ENCODE results near the gene DPCD. TPM values are rescaled to one million over a fixed set of nuclear protein-coding genes. Genes with fewer than 3 reads are reported as not detected.

DPCD gene
- total and polyA plus RNA-seq, 2 donors (not counting 1 experiment from before 2014, with no cell fraction given) = 23.9 to 40.5 TPM

- H3K9ac ChIP-seq (ENCODE audit: insufficient read depth, low read length) = no peak overlapping the region
- H3K4me2 ChIP-seq (ENCODE audit: extremely low read depth, insufficient read depth, low read length) = no peak overlapping the region
- no peak overlapping the region for H2AFZ ChIP-seq (ENCODE audit: low read length)
- no peaks in the 10 kb centered on the region for H4K20me1 ChIP-seq (ENCODE audit: control insufficient read depth, extremely low read depth, insufficient read depth, low read length)
- H3K36me3 ChIP-seq (ENCODE audit: control insufficient read depth, insufficient read depth, low read length) = no peaks in the 10 kb centered on the region
- no peak overlapping the region for H3K27ac ChIP-seq (ENCODE audit: insufficient read depth, low read length)
- TF ChIP-seq CTCF (conservative IDR thresholded peaks at IDR 0.05 in 1 of 2, IDR thresholded peaks at IDR 0.05 in 1 of 2; ENCODE audit: low read depth in 1 of 2, low read length in 2 of 2) = no peak
- no peak for TF ChIP-seq EZH2 (IDR thresholded peaks at IDR 0.05; ENCODE audit: low read length, missing control alignments)
- H3K27me3 ChIP-seq (ENCODE audit: control insufficient read depth, insufficient read depth, low read length) = peaks cover 11% of the 10 kb centered on the region
- H3K4me3 ChIP-seq (replicated peaks in 1 of 4; ENCODE audit: control extremely low read depth in 1 of 4, insufficient read depth in 1 of 4, low read depth in 3 of 4, low read length in 4 of 4) = peak overlapping the region in 1 of 4 experiments; percentile 65
- H3K9me3 ChIP-seq (ENCODE audit: control insufficient read depth, insufficient read depth, low read depth, low read length) = peaks cover 2% of the 10 kb centered on the region
- DNase-seq (ENCODE audit: low read depth in 2 of 2) = no peak
- H3K4me1 ChIP-seq (ENCODE audit: control insufficient read depth, extremely low read depth, insufficient read depth, low read length) = peaks cover 6% of the 10 kb centered on the region
- H3K79me2 ChIP-seq (ENCODE audit: control insufficient read depth, insufficient read depth, low read length) = no peaks in the 10 kb centered on the region
These were observed 16.7 kb upstream of the DPCD start for GRCh38 chr10:101571271-101571925.

- peaks cover 11% of the 10 kb centered on the region for H3K27me3 ChIP-seq (ENCODE audit: control insufficient read depth, insufficient read depth, low read length)
- TF ChIP-seq CTCF (conservative IDR thresholded peaks at IDR 0.05 in 1 of 2, IDR thresholded peaks at IDR 0.05 in 1 of 2; ENCODE audit: low read depth in 1 of 2, low read length in 2 of 2) (no peak), EZH2 (IDR thresholded peaks at IDR 0.05; ENCODE audit: low read length, missing control alignments) (no peak)
- no peak overlapping the region for H3K9ac ChIP-seq (ENCODE audit: insufficient read depth, low read length)
- no peak for DNase-seq (ENCODE audit: low read depth in 2 of 2)
- H2AFZ ChIP-seq (ENCODE audit: low read length) = no peak overlapping the region
- H3K36me3 ChIP-seq (ENCODE audit: control insufficient read depth, insufficient read depth, low read length) = no peaks in the 10 kb centered on the region
- H3K4me1 ChIP-seq (ENCODE audit: control insufficient read depth, extremely low read depth, insufficient read depth, low read length) = peaks cover 6% of the 10 kb centered on the region
- H3K9me3 ChIP-seq (ENCODE audit: control insufficient read depth, insufficient read depth, low read depth, low read length) = peaks cover 2% of the 10 kb centered on the region
- H3K4me2 ChIP-seq (ENCODE audit: extremely low read depth, insufficient read depth, low read length) = no peak overlapping the region
- H4K20me1 ChIP-seq (ENCODE audit: control insufficient read depth, extremely low read depth, insufficient read depth, low read length) = no peaks in the 10 kb centered on the region
- no peak overlapping the region for H3K4me3 ChIP-seq (replicated peaks in 1 of 4; ENCODE audit: control extremely low read depth in 1 of 4, insufficient read depth in 1 of 4, low read depth in 3 of 4, low read length in 4 of 4)
- no peak overlapping the region for H3K27ac ChIP-seq (ENCODE audit: insufficient read depth, low read length)
- no peaks in the 10 kb centered on the region for H3K79me2 ChIP-seq (ENCODE audit: control insufficient read depth, insufficient read depth, low read length)
These were observed 16.0 kb upstream of the DPCD start for GRCh38 chr10:101572126-101572525.

GRCh38 chr10:101572785-101573184, 15.3 kb upstream of the DPCD start:
- Histone ChIP-seq H3K9ac (ENCODE audit: insufficient read depth, low read length) (no peak overlapping the region), H3K9me3 (ENCODE audit: control insufficient read depth, insufficient read depth, low read depth, low read length) (peaks cover 2% of the 10 kb centered on the region), H3K27ac (ENCODE audit: insufficient read depth, low read length) (no peak overlapping the region), H3K4me1 (ENCODE audit: control insufficient read depth, extremely low read depth, insufficient read depth, low read length) (peaks cover 6% of the 10 kb centered on the region), H3K4me3 (replicated peaks in 1 of 4; ENCODE audit: control extremely low read depth in 1 of 4, insufficient read depth in 1 of 4, low read depth in 3 of 4, low read length in 4 of 4) (no peak overlapping the region), H3K4me2 (ENCODE audit: extremely low read depth, insufficient read depth, low read length) (no peak overlapping the region), H3K27me3 (ENCODE audit: control insufficient read depth, insufficient read depth, low read length) (peaks cover 11% of the 10 kb centered on the region), H4K20me1 (ENCODE audit: control insufficient read depth, extremely low read depth, insufficient read depth, low read length) (no peaks in the 10 kb centered on the region), H2AFZ (ENCODE audit: low read length) (no peak overlapping the region), H3K36me3 (ENCODE audit: control insufficient read depth, insufficient read depth, low read length) (no peaks in the 10 kb centered on the region), H3K79me2 (ENCODE audit: control insufficient read depth, insufficient read depth, low read length) (no peaks in the 10 kb centered on the region)
- DNase-seq (ENCODE audit: low read depth in 2 of 2) = no peak
- no peak for TF ChIP-seq CTCF (conservative IDR thresholded peaks at IDR 0.05 in 1 of 2, IDR thresholded peaks at IDR 0.05 in 1 of 2; ENCODE audit: low read depth in 1 of 2, low read length in 2 of 2)
- TF ChIP-seq EZH2 (IDR thresholded peaks at IDR 0.05; ENCODE audit: low read length, missing control alignments) = no peak

Measured in fibroblast of lung (primary cell).